ENCODE data around the gene ATG14.

DNA sequence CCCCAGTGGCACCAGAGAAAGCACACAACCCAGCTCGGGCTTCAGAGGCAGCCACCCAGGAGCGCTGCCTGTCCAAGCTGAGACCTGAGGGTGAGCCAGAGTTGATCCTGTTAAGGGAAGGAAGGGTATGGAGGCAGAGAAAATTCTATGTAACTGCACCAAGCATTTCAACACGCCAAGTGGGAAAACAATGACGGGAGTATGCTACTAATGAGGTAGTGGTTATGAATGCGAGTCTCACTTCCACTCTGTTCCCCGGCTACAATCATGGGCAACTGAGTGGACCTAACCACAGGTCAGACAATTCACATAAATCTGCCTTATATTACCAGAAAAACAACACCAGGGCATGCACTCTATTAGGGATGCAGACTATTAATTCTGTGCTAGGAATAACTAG is 9.9 kb downstream of the ATG14 start:
- TF ChIP-seq, protein P1, sequence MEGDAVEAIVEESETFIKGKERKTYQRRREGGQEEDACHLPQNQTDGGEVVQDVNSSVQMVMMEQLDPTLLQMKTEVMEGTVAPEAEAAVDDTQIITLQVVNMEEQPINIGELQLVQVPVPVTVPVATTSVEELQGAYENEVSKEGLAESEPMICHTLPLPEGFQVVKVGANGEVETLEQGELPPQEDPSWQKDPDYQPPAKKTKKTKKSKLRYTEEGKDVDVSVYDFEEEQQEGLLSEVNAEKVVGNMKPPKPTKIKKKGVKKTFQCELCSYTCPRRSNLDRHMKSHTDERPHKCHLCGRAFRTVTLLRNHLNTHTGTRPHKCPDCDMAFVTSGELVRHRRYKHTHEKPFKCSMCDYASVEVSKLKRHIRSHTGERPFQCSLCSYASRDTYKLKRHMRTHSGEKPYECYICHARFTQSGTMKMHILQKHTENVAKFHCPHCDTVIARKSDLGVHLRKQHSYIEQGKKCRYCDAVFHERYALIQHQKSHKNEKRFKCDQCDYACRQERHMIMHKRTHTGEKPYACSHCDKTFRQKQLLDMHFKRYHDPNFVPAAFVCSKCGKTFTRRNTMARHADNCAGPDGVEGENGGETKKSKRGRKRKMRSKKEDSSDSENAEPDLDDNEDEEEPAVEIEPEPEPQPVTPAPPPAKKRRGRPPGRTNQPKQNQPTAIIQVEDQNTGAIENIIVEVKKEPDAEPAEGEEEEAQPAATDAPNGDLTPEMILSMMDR (IDR thresholded peaks at IDR 0.05) = no peak
- no peak for TF ChIP-seq EZH2 (IDR thresholded peaks at IDR 0.05; ENCODE audit: borderline replicate concordance, insufficient read depth, low read depth, low read length, poor library complexity, severe bottlenecking)
